ENCODE results near the gene CFAP91.

The CFAP91 gene

DNA sequence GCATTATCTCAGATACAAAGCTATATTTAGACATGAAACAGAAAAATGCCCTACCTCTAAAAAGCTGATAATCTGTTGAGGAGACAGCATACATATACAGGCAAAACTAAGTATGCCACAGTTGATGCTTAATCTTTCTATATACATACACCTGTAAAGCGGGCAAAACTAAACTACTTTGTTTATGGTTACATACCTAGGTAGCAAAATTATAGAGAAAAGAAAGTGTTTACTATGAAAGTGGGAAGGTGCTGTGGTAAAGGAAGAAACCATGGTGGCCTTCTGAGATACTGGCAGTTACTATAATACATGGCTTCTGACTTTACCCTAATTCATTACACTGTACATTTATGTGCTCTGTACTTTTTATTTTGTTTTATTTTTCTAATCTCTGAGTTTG is 43.1 kb downstream of the CFAP91 start:
- no peak for FAIRE-seq

- FAIRE-seq, result no peak
These were observed 43.6 kb downstream of the CFAP91 start for GRCh38 chr3:119746423-119746822.

DNA sequence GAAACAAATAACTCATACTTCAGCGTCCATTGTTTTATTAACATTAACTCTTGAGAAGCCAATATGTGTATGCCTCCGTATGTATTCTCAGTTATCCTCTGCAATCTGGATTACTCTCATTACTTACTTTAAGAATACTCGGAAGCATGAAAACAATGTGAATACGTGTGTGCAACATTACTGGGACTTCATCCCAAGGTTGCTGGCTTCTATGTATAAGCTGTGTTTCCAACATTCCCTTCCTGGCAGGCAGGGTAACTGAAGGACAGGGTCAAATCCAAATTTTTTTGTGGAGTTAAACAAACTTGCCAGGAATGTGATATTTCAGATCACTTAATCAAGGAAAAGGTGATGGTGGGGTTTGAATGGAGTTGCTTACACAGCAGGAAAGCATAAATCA is 44.5 kb downstream of the CFAP91 start:
- FAIRE-seq, result no peak

GRCh38 chr3:119748991-119749390 is 46.2 kb downstream of the CFAP91 start:
- FAIRE-seq, result no peak

DNA sequence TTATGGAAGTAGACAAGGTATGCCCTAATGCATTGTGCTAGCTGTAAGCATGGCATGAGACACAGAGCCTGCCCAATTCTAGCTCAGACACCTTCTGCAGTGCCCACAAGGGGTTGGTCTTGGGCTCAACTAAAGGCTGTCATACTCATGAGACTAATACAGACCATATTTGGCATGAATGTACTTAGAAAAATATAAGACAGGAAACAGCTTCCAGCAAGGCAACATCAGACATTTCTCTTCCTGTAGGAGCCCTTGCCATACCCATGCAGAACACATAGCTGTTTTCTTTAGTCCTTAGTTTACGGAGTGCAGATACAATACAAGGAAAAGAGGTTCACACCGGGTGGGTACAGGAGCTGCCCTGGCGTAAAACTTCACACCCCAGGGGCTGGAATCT is 48.6 kb downstream of the CFAP91 start:
- FAIRE-seq, result no peak

All from A204.1 (cell line).